Gastrocnemius medialis (tissue), 4 donors: ENCODE data around the gene MRM2.

Experiments
- POLR2A ChIP-seq, 2 donors: fragments of 450-650 bp; IDR thresholded peaks; one replicate each; pipeline ENCODE4 v1.6.1; 2017; ENCODE audit warnings: antibody characterized with exemption in 2 of 2, mild to moderate bottlenecking in 2 of 2, moderate library complexity in 2 of 2
- TF ChIP-seq, protein P1 (sequence below), 5 experiments: fragments of 450-650 bp in 3 of 5; fragments of 200-600 bp in 2 of 5; sonication (generic) in 2 of 5; IDR thresholded peaks in 4 of 5; conservative IDR thresholded peaks in 1 of 5; 1 replicate in 4 of 5; 2 replicates in 1 of 5; pipeline ENCODE4 v1.5.1; 2016 to 2019; ENCODE audit warnings: antibody characterized with exemption in 5 of 5, mild to moderate bottlenecking in 3 of 5, moderate library complexity in 3 of 5

DNA sequence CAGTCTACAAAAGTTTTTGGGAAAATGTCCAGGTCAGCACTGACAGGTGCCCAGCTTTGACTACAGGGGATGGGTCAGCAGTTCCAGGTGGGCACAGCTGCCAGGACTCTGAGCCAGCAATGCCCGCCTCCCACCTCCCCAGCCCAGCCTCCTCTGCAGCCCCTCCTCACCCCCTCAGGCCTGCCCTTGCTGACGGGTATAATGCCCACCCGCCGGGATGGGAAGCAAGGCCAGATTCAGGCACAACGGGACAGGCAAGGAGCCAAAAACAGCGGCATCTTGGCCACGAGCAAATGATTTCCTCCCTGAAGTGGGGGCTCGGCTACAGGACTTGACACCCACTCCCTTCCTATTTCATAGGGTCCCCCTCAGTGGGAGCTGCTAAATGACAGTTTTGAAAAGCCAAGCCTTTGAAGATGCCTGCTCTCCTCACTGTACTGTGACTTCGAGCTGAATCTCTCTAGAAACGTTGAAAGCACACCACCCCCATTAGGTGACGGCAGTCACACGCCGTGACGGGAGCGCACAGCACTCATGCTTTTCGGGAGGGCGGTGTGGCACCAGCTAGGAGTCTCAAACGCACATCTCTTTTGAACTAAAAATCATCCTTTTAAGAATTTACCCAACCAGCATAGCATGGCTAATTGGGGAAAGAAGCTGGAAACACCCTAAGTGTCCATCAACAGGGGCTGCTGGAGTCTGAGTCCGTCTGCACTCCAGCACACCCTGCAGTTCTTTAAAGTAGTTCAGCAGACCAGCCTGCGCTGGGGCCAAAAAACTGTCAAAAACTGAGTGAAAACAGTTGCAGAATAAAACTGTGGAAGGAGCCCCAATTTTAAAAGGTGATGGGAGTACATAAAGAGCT is 38.9 kb downstream of the MRM2 start:
- TF ChIP-seq, protein P1, sequence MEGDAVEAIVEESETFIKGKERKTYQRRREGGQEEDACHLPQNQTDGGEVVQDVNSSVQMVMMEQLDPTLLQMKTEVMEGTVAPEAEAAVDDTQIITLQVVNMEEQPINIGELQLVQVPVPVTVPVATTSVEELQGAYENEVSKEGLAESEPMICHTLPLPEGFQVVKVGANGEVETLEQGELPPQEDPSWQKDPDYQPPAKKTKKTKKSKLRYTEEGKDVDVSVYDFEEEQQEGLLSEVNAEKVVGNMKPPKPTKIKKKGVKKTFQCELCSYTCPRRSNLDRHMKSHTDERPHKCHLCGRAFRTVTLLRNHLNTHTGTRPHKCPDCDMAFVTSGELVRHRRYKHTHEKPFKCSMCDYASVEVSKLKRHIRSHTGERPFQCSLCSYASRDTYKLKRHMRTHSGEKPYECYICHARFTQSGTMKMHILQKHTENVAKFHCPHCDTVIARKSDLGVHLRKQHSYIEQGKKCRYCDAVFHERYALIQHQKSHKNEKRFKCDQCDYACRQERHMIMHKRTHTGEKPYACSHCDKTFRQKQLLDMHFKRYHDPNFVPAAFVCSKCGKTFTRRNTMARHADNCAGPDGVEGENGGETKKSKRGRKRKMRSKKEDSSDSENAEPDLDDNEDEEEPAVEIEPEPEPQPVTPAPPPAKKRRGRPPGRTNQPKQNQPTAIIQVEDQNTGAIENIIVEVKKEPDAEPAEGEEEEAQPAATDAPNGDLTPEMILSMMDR (IDR thresholded peaks at IDR 0.05 in 4 of 5, conservative IDR thresholded peaks at IDR 0.05 in 1 of 5), result no peak
- no peak for TF ChIP-seq POLR2A (IDR thresholded peaks at IDR 0.05)
